ENCODE results near the gene OR2AT4.

GRCh38 chr11:75035256-75035655, 61.4 kb downstream of the OR2AT4 start:
- TF ChIP-seq, protein P1, sequence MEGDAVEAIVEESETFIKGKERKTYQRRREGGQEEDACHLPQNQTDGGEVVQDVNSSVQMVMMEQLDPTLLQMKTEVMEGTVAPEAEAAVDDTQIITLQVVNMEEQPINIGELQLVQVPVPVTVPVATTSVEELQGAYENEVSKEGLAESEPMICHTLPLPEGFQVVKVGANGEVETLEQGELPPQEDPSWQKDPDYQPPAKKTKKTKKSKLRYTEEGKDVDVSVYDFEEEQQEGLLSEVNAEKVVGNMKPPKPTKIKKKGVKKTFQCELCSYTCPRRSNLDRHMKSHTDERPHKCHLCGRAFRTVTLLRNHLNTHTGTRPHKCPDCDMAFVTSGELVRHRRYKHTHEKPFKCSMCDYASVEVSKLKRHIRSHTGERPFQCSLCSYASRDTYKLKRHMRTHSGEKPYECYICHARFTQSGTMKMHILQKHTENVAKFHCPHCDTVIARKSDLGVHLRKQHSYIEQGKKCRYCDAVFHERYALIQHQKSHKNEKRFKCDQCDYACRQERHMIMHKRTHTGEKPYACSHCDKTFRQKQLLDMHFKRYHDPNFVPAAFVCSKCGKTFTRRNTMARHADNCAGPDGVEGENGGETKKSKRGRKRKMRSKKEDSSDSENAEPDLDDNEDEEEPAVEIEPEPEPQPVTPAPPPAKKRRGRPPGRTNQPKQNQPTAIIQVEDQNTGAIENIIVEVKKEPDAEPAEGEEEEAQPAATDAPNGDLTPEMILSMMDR (IDR thresholded peaks at IDR 0.05 in 4 of 5, conservative IDR thresholded peaks at IDR 0.05 in 1 of 5) = no peak
- TF ChIP-seq POLR2A (IDR thresholded peaks at IDR 0.05) = no peak
